Measurements from ENCODE around the gene GRAMD1B. TPM values are rescaled to one million over a fixed set of nuclear protein-coding genes. Genes with fewer than 3 reads are reported as not detected.

GRAMD1B gene
- total and polyA plus RNA-seq, 4 donors = 0.29 to 2.6 (median 1.3) TPM

DNA sequence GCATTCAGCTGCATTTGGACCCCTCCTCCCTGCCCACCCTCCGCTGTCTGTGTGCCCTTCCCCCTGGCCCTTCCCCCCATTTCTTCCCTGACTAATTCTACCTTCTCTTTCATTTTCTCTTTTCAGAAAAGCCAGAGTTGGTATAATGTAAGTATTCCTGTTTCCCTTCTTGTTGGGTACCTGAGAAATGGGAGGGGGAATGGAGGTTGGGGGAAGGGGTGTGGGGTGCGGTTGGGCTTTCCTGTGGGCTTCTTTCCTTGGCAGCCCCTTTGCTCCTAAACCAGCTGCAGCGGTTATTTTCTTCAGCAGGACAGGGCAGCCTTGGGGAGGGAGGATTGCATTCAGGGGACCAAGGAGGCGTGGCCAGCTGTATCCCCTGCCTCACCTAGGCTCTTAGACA is 154.1 kb downstream of the GRAMD1B start:
- H3K36me3 ChIP-seq (ENCODE audit: control insufficient read depth in 4 of 4, insufficient read depth in 3 of 4, low read depth in 1 of 4, low read length in 3 of 4) = no peaks in the 10 kb centered on the region
- H3K27me3 ChIP-seq (ENCODE audit: control insufficient read depth in 4 of 4, insufficient read depth in 4 of 4, low read length in 3 of 4) = no peaks in the 10 kb centered on the region
- no peak overlapping the region for H3K9ac ChIP-seq (ENCODE audit: low read depth in 1 of 2, low read length in 2 of 2)
- H3K9me3 ChIP-seq (ENCODE audit: control insufficient read depth in 4 of 4, low read length in 3 of 4) = no peaks in the 10 kb centered on the region
- no peak for TF ChIP-seq JUND (IDR thresholded peaks at IDR 0.05)
- no peak for TF ChIP-seq NR2F2 (IDR thresholded peaks at IDR 0.05)
- no peak for TF ChIP-seq RXRA (IDR thresholded peaks at IDR 0.05)
- no peak for TF ChIP-seq RAD21 (IDR thresholded peaks at IDR 0.05)
- TF ChIP-seq REST (IDR thresholded peaks at IDR 0.05) = no peak
- no peak for TF ChIP-seq TAF1 (conservative IDR thresholded peaks at IDR 0.05)
- no peak for TF ChIP-seq EGR1 (IDR thresholded peaks at IDR 0.05; ENCODE audit: low read depth in 2 of 2)
- TF ChIP-seq, protein P1, sequence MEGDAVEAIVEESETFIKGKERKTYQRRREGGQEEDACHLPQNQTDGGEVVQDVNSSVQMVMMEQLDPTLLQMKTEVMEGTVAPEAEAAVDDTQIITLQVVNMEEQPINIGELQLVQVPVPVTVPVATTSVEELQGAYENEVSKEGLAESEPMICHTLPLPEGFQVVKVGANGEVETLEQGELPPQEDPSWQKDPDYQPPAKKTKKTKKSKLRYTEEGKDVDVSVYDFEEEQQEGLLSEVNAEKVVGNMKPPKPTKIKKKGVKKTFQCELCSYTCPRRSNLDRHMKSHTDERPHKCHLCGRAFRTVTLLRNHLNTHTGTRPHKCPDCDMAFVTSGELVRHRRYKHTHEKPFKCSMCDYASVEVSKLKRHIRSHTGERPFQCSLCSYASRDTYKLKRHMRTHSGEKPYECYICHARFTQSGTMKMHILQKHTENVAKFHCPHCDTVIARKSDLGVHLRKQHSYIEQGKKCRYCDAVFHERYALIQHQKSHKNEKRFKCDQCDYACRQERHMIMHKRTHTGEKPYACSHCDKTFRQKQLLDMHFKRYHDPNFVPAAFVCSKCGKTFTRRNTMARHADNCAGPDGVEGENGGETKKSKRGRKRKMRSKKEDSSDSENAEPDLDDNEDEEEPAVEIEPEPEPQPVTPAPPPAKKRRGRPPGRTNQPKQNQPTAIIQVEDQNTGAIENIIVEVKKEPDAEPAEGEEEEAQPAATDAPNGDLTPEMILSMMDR (IDR thresholded peaks at IDR 0.05; ENCODE audit: low read depth, low read length, missing input control) = no peak
- TF ChIP-seq FOXA2 (IDR thresholded peaks at IDR 0.05) = no peak
- TF ChIP-seq SP1 (IDR thresholded peaks at IDR 0.05) = no peak
- TF ChIP-seq, protein P2, sequence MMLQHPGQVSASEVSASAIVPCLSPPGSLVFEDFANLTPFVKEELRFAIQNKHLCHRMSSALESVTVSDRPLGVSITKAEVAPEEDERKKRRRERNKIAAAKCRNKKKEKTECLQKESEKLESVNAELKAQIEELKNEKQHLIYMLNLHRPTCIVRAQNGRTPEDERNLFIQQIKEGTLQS (IDR thresholded peaks at IDR 0.05) = no peak
- TF ChIP-seq YY1 (IDR thresholded peaks at IDR 0.05) = no peak
- no peak for TF ChIP-seq GABPA (IDR thresholded peaks at IDR 0.05 in 1 of 2, conservative IDR thresholded peaks at IDR 0.05 in 1 of 2)
- no peak for TF ChIP-seq ZBTB33 (IDR thresholded peaks at IDR 0.05)
- TF ChIP-seq FOXA1 (IDR thresholded peaks at IDR 0.05) = no peak
- TF ChIP-seq MAX (IDR thresholded peaks at IDR 0.05) = no peak
- TF ChIP-seq HNF4G (IDR thresholded peaks at IDR 0.05) = no peak
- TF ChIP-seq HNF4A (conservative IDR thresholded peaks at IDR 0.05) = no peak
- peaks cover 0 to 8% (median 2%) of the 10 kb centered on the region in 4 donors for H3K4me1 ChIP-seq (ENCODE audit: control insufficient read depth in 4 of 4, insufficient read depth in 4 of 4, low read length in 3 of 4)
- no peak overlapping the region for H3K4me3 ChIP-seq (ENCODE audit: low read depth in 1 of 3, low read length in 3 of 3)
- DNase-seq (ENCODE audit: low spot score) = no peak
- WGBS = 87% methylated on average over 4 of the region's 4 CpGs
- H3K27ac ChIP-seq (ENCODE audit: low read depth in 1 of 2, low read length in 2 of 2) = no peak overlapping the region

Data from liver (tissue), 9 donors.